ENCODE results near the gene SDC1.
"Not testable (repeated sequence)": the region's sequence is repeated elsewhere in the genome, so short reads cannot be mapped to it uniquely, and the experiment has no call there.

Gene SDC1, protein sequence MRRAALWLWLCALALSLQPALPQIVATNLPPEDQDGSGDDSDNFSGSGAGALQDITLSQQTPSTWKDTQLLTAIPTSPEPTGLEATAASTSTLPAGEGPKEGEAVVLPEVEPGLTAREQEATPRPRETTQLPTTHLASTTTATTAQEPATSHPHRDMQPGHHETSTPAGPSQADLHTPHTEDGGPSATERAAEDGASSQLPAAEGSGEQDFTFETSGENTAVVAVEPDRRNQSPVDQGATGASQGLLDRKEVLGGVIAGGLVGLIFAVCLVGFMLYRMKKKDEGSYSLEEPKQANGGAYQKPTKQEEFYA

DNA sequence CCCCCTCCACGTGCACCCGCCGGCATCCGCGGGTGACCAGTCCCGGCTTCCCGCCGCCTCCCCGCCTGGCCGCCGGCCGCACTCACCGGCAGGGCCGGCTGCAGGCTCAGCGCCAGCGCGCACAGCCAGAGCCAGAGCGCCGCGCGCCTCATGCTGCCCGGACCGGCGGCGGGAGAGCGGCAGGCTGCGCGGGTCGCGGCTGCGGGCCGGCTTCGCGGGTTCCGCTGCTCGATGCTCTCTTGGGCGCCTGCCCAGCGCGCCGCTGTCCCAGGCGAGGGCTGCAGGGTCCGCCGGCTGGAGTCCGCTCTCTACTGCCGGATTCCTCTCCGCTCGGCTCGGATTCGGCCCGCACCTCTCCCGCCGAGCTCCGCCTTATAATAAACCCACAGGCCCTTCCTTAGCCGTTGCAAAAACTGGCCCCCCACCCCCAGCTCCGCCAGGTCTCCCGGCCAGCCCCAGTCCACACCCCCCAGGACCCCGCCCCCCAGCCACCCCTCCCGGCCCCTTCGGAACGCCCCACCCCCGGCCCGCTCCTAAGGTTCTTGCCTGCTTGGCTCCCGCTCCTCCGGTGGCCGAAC lies at the start of gene SDC1:
Gene SDC1 (minus strand): TSS at position 415 of the 578 bp plus-strand sequence. CDS start 263 bp downstream, at position 152.
- Histone ChIP-seq H3K79me2 (ENCODE audit: insufficient read depth, low read length) (no peaks in the 10 kb centered on the region), H3K9ac (ENCODE audit: low read depth, low read length) (no peak within 1 kb of the TSS), H3K9me3 (ENCODE audit: insufficient read depth, low read length, severe bottlenecking) (no peaks in the 10 kb centered on the region), H3K27ac (ENCODE audit: low read length) (no peak within 1 kb of the TSS), H3K4me2 (ENCODE audit: insufficient read depth, low read length) (no peak within 1 kb of the TSS), H3K4me1 (ENCODE audit: insufficient read depth, low read length) (no peaks in the 10 kb centered on the region), H2AFZ (ENCODE audit: low read depth, low read length) (no peak within 1 kb of the TSS), H3K36me3 (ENCODE audit: insufficient read depth, low read length) (no peaks in the 10 kb centered on the region), H4K20me1 (ENCODE audit: insufficient read depth, low read length) (no peaks in the 10 kb centered on the region), H3K4me3 (ENCODE audit: low read depth in 1 of 2, low read length in 2 of 2) (no peak within 1 kb of the TSS), H3K27me3 (ENCODE audit: insufficient read depth, low read length, poor library complexity) (no peaks in the 10 kb centered on the region)
- no peak for TF ChIP-seq EZH2 (IDR thresholded peaks at IDR 0.05; ENCODE audit: borderline replicate concordance, low read depth, low read length, severe bottlenecking)
- TF ChIP-seq, protein P1, sequence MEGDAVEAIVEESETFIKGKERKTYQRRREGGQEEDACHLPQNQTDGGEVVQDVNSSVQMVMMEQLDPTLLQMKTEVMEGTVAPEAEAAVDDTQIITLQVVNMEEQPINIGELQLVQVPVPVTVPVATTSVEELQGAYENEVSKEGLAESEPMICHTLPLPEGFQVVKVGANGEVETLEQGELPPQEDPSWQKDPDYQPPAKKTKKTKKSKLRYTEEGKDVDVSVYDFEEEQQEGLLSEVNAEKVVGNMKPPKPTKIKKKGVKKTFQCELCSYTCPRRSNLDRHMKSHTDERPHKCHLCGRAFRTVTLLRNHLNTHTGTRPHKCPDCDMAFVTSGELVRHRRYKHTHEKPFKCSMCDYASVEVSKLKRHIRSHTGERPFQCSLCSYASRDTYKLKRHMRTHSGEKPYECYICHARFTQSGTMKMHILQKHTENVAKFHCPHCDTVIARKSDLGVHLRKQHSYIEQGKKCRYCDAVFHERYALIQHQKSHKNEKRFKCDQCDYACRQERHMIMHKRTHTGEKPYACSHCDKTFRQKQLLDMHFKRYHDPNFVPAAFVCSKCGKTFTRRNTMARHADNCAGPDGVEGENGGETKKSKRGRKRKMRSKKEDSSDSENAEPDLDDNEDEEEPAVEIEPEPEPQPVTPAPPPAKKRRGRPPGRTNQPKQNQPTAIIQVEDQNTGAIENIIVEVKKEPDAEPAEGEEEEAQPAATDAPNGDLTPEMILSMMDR (IDR thresholded peaks at IDR 0.05; ENCODE audit: borderline replicate concordance, extremely low read depth, low read length, poor library complexity, severe bottlenecking), result no peak
- ATAC-seq (ENCODE audit: insufficient read depth, low read depth) (no peak), DNase-seq (no peak)

DNA sequence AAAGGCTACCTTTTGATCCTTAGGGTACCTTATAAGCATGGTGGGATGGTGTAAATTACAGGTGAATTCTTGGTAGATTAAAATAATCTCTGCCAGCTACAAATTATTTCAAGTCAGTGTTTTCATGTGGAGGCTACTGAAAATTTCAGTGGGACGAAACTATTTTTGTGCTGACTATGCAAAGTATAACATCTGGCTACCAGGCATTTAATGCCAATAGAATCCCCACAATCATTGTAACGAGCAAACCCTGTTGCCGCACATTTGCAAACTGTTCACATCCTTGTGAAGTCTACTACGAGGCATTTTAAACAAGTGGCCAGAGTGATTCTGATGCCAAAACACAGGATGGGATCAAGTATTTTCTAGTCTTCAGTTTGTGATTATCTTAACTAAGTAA lies 48.1 kb upstream of the SDC1 start:
- no peak overlapping the region for H2AFZ ChIP-seq (ENCODE audit: low read depth, low read length)
- ATAC-seq (ENCODE audit: insufficient read depth, low read depth), result no peak
- H3K4me3 ChIP-seq (ENCODE audit: low read depth in 1 of 2, low read length in 2 of 2), result no peak overlapping the region
- no peaks in the 10 kb centered on the region for H3K9me3 ChIP-seq (ENCODE audit: insufficient read depth, low read length, severe bottlenecking)
- no peak overlapping the region for H3K9ac ChIP-seq (ENCODE audit: low read depth, low read length)
- H3K27me3 ChIP-seq (ENCODE audit: insufficient read depth, low read length, poor library complexity), result no peaks in the 10 kb centered on the region
- H4K20me1 ChIP-seq (ENCODE audit: insufficient read depth, low read length), result peaks cover 10% of the 10 kb centered on the region; the same call in 1 of the 2 replicates
- H3K27ac ChIP-seq (ENCODE audit: low read length), result no peak overlapping the region
- no peak overlapping the region for H3K4me2 ChIP-seq (ENCODE audit: insufficient read depth, low read length)
- no peak for TF ChIP-seq EZH2 (IDR thresholded peaks at IDR 0.05; ENCODE audit: borderline replicate concordance, low read depth, low read length, severe bottlenecking)
- TF ChIP-seq, protein P1 (IDR thresholded peaks at IDR 0.05; ENCODE audit: borderline replicate concordance, extremely low read depth, low read length, poor library complexity, severe bottlenecking), result no peak
- H3K79me2 ChIP-seq (ENCODE audit: insufficient read depth, low read length), result peaks cover 21% of the 10 kb centered on the region; the same call in 1 of the 2 replicates
- H3K36me3 ChIP-seq (ENCODE audit: insufficient read depth, low read length), result peaks cover 72% of the 10 kb centered on the region
- H3K4me1 ChIP-seq (ENCODE audit: insufficient read depth, low read length), result no peaks in the 10 kb centered on the region
- DNase-seq, result no peak

DNA sequence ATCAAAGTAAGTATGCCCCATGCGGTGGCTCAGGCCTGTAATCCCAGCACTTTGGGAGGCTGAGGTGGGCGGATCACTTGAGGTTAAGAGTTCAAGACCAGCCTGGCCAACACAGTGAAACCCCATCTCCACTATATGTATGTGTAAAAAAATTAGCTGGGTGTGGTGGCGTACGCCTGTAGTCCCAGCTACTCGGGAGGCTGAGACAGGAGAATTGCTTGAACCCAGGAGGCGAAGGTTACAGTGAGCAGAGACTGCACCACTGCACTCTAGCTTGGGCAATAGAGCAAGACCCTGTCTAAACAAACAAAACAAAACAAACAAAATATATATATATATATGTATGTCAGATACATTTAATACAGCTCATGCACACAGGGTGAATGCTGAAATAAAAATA lies 43.4 kb upstream of the SDC1 start:
- H3K9ac ChIP-seq (ENCODE audit: low read depth, low read length); ATAC-seq (ENCODE audit: insufficient read depth, low read depth); H3K27ac ChIP-seq (ENCODE audit: low read length); H4K20me1 ChIP-seq (ENCODE audit: insufficient read depth, low read length); H3K27me3 ChIP-seq (ENCODE audit: insufficient read depth, low read length, poor library complexity); H3K4me2 ChIP-seq (ENCODE audit: insufficient read depth, low read length); H3K4me1 ChIP-seq (ENCODE audit: insufficient read depth, low read length); H3K9me3 ChIP-seq (ENCODE audit: insufficient read depth, low read length, severe bottlenecking); H2AFZ ChIP-seq (ENCODE audit: low read depth, low read length); H3K4me3 ChIP-seq (ENCODE audit: low read depth in 1 of 2, low read length in 2 of 2); DNase-seq: not testable (repeated sequence)
- Histone ChIP-seq H3K79me2 (ENCODE audit: insufficient read depth, low read length) (peaks cover 10% of the 10 kb centered on the region; the same call in 1 of the 2 replicates), H3K36me3 (ENCODE audit: insufficient read depth, low read length) (peaks cover 65% of the 10 kb centered on the region)

DNA sequence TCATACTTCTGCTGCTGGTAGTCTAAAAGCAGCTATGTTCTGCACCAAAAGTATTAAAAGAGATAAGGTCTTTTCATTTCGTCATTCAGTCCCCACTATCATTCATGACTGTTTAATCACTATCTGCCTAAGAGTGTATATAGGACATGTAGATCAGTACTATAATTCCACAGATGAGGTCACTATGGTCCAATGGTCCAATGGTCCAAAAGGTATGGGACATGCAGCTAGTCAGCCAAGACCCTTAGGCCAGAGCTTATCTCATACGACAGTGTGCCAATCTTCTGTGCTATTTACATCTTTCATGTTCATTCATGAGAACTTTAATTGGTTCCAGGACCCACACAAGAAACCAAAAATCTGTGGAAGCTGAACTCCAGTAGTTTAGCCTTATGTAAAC lies 42.6 kb upstream of the SDC1 start:
- no peak for TF ChIP-seq EZH2 (IDR thresholded peaks at IDR 0.05; ENCODE audit: borderline replicate concordance, low read depth, low read length, severe bottlenecking)
- TF ChIP-seq, protein P1 (IDR thresholded peaks at IDR 0.05; ENCODE audit: borderline replicate concordance, extremely low read depth, low read length, poor library complexity, severe bottlenecking), result no peak
- no peak overlapping the region for H3K27ac ChIP-seq (ENCODE audit: low read length)
- H3K4me3 ChIP-seq (ENCODE audit: low read depth in 1 of 2, low read length in 2 of 2), result no peak overlapping the region
- H3K9me3 ChIP-seq (ENCODE audit: insufficient read depth, low read length, severe bottlenecking), result no peaks in the 10 kb centered on the region
- no peaks in the 10 kb centered on the region for H3K4me1 ChIP-seq (ENCODE audit: insufficient read depth, low read length)
- no peak overlapping the region for H3K9ac ChIP-seq (ENCODE audit: low read depth, low read length)
- H3K4me2 ChIP-seq (ENCODE audit: insufficient read depth, low read length), result no peak overlapping the region
- peaks cover 65% of the 10 kb centered on the region for H3K36me3 ChIP-seq (ENCODE audit: insufficient read depth, low read length)
- DNase-seq (no peak), ATAC-seq (ENCODE audit: insufficient read depth, low read depth) (no peak; the same call in 2 of the 3 replicates)
- peaks cover 8% of the 10 kb centered on the region; the same call in 1 of the 2 replicates for H3K79me2 ChIP-seq (ENCODE audit: insufficient read depth, low read length)
- H4K20me1 ChIP-seq (ENCODE audit: insufficient read depth, low read length), result peaks cover 9% of the 10 kb centered on the region
- H3K27me3 ChIP-seq (ENCODE audit: insufficient read depth, low read length, poor library complexity), result no peaks in the 10 kb centered on the region
- no peak overlapping the region for H2AFZ ChIP-seq (ENCODE audit: low read depth, low read length)
